Measurements from ENCODE around the gene POC1A.

The POC1A gene

DNA sequence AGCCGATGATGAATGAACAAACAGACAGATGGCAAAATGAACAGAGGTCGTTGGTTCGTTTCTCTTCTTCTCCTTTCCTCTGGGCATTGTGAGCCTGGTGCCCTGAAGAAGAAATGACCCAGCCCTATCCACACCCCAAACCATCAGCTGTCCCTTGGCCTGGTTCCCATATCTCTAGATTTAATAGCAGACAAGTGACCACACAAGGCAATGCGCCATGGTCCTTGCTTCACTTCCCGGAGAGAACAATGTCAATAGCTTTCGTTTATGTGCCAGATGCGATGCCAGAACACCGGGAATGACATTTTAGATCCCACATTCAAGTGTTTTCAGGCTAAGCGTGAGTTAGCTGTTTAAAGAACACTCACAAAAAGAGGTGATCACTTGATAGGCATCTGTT is 17.7 kb downstream of the POC1A start:
- TF ChIP-seq, protein P1, sequence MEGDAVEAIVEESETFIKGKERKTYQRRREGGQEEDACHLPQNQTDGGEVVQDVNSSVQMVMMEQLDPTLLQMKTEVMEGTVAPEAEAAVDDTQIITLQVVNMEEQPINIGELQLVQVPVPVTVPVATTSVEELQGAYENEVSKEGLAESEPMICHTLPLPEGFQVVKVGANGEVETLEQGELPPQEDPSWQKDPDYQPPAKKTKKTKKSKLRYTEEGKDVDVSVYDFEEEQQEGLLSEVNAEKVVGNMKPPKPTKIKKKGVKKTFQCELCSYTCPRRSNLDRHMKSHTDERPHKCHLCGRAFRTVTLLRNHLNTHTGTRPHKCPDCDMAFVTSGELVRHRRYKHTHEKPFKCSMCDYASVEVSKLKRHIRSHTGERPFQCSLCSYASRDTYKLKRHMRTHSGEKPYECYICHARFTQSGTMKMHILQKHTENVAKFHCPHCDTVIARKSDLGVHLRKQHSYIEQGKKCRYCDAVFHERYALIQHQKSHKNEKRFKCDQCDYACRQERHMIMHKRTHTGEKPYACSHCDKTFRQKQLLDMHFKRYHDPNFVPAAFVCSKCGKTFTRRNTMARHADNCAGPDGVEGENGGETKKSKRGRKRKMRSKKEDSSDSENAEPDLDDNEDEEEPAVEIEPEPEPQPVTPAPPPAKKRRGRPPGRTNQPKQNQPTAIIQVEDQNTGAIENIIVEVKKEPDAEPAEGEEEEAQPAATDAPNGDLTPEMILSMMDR (IDR thresholded peaks at IDR 0.05; ENCODE audit: poor library complexity, severe bottlenecking): no peak
- Histone ChIP-seq H3K27ac (ENCODE audit: poor library complexity, severe bottlenecking) (no peak overlapping the region), H3K9me3 (ENCODE audit: severe bottlenecking) (no peaks in the 10 kb centered on the region), H3K4me3 (ENCODE audit: severe bottlenecking) (no peak overlapping the region), H3K27me3 (ENCODE audit: insufficient read depth, poor library complexity, severe bottlenecking) (no peaks in the 10 kb centered on the region), H3K36me3 (ENCODE audit: low read depth) (peaks cover 42% of the 10 kb centered on the region), H3K4me1 (ENCODE audit: insufficient read depth, poor library complexity, severe bottlenecking) (no peaks in the 10 kb centered on the region)
- ATAC-seq (ENCODE audit: low read depth) (no peak), DNase-seq (ENCODE audit: low spot score) (no peak)

DNA sequence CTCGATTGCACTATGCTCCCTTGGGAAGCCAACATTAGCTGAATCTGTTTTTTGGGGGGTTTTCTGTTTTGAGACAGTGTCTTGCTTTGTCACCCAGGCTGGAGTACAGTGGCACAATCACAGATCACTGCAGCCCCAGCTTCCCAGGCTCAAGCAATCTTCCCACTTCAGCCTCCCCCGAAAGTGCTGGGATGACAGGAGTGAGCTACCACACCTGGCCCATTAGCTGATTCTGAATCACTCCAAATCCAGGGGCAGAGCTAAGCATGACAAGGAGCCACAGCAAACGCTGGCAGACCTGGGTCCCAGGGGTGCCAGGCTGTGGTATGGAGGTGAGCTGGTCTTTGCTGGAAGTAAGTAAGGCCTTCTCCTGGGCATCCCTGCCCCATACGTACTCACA is 18.9 kb downstream of the POC1A start:
- no peak overlapping the region for H3K4me3 ChIP-seq (ENCODE audit: severe bottlenecking)
- ATAC-seq (ENCODE audit: low read depth) (no peak), DNase-seq (ENCODE audit: low spot score) (no peak)
- peaks cover 33% of the 10 kb centered on the region for H3K36me3 ChIP-seq (ENCODE audit: low read depth)
- no peak overlapping the region for H3K27ac ChIP-seq (ENCODE audit: poor library complexity, severe bottlenecking)
- H3K27me3 ChIP-seq (ENCODE audit: insufficient read depth, poor library complexity, severe bottlenecking): no peaks in the 10 kb centered on the region
- H3K4me1 ChIP-seq (ENCODE audit: insufficient read depth, poor library complexity, severe bottlenecking): no peaks in the 10 kb centered on the region
- TF ChIP-seq, protein P1 (IDR thresholded peaks at IDR 0.05; ENCODE audit: poor library complexity, severe bottlenecking): no peak
- no peaks in the 10 kb centered on the region for H3K9me3 ChIP-seq (ENCODE audit: severe bottlenecking)

DNA sequence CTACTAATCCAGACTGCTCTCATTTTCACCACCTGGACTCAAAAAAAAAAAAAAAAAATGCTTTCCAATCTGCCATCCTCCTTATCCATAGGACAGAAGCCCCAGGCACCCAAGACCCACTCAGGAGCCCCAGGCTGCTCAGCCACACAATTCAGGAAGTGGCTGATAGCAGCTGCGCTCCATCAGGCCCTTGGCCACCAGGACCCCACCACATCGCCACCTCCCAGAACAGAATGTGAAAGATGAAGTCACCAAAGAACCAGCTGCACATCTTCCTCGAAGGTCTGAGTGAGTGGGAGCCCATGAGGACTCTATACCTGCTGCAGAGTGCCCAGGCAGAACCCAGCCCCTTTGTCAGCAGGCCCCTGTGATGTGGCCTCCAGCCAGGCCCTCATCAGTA is 19.5 kb downstream of the POC1A start:
- Histone ChIP-seq H3K36me3 (ENCODE audit: low read depth) (peaks cover 33% of the 10 kb centered on the region), H3K4me3 (ENCODE audit: severe bottlenecking) (no peak overlapping the region), H3K27ac (ENCODE audit: poor library complexity, severe bottlenecking) (no peak overlapping the region), H3K9me3 (ENCODE audit: severe bottlenecking) (no peaks in the 10 kb centered on the region), H3K4me1 (ENCODE audit: insufficient read depth, poor library complexity, severe bottlenecking) (no peaks in the 10 kb centered on the region), H3K27me3 (ENCODE audit: insufficient read depth, poor library complexity, severe bottlenecking) (no peaks in the 10 kb centered on the region)
- ATAC-seq (ENCODE audit: low read depth) (no peak), DNase-seq (ENCODE audit: low spot score) (no peak)
- TF ChIP-seq, protein P1 (IDR thresholded peaks at IDR 0.05; ENCODE audit: poor library complexity, severe bottlenecking): no peak

DNA sequence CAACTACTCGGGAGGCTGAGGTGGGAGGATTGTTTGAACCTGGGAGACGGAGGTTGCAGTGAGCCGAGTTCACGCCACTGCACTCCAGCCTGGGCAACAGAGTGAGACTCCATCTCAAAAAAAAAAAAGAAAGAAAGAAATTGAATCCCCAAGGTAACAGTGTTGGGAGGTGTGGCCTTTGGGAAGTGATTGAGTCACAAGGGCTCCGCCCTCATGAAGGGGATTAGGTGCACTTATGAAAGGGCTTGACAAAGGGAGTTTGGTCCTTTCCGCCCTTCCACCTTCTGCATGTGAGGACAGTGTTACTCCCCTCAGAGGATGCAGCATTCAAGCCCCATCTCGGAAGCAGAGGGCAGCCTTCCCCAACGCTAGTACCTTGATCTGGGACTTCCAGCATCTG is 21.3 kb downstream of the POC1A start:
- no peak overlapping the region for H3K27ac ChIP-seq (ENCODE audit: poor library complexity, severe bottlenecking)
- no peak overlapping the region for H3K4me3 ChIP-seq (ENCODE audit: severe bottlenecking)
- no peaks in the 10 kb centered on the region for H3K9me3 ChIP-seq (ENCODE audit: severe bottlenecking)
- ATAC-seq (ENCODE audit: low read depth) (no peak), DNase-seq (ENCODE audit: low spot score) (no peak)
- no peaks in the 10 kb centered on the region for H3K27me3 ChIP-seq (ENCODE audit: insufficient read depth, poor library complexity, severe bottlenecking)
- TF ChIP-seq, protein P1 (IDR thresholded peaks at IDR 0.05; ENCODE audit: poor library complexity, severe bottlenecking): no peak
- H3K36me3 ChIP-seq (ENCODE audit: low read depth): peaks cover 31% of the 10 kb centered on the region
- H3K4me1 ChIP-seq (ENCODE audit: insufficient read depth, poor library complexity, severe bottlenecking): no peaks in the 10 kb centered on the region

DNA sequence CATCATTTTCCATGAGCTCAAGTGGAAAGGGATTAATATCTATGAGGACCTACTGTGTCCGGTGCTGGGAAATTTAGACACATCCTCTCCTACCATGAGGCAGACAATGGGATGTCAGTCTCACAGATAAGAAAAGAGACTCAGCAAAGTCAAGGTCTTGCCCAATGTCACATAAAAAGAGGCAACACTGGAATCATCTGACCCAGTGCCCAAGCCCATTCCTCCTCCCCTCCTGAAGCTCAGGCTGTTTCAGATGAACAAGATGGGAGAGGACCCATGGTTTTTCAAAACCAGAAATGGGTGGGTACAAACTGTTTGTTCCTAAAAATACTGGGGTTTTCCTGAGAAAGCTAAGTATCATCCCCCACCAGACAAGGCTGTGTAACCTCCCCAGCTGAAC is 22.2 kb downstream of the POC1A start:
- Histone ChIP-seq H3K27ac (ENCODE audit: poor library complexity, severe bottlenecking) (no peak overlapping the region), H3K36me3 (ENCODE audit: low read depth) (peaks cover 27% of the 10 kb centered on the region), H3K4me3 (ENCODE audit: severe bottlenecking) (no peak overlapping the region), H3K9me3 (ENCODE audit: severe bottlenecking) (no peaks in the 10 kb centered on the region), H3K4me1 (ENCODE audit: insufficient read depth, poor library complexity, severe bottlenecking) (no peaks in the 10 kb centered on the region), H3K27me3 (ENCODE audit: insufficient read depth, poor library complexity, severe bottlenecking) (no peaks in the 10 kb centered on the region)
- ATAC-seq (ENCODE audit: low read depth) (no peak), DNase-seq (ENCODE audit: low spot score) (no peak)
- TF ChIP-seq, protein P1 (IDR thresholded peaks at IDR 0.05; ENCODE audit: poor library complexity, severe bottlenecking): no peak
